ENCODE results near the gene KIF1B.

KIF1B gene

DNA sequence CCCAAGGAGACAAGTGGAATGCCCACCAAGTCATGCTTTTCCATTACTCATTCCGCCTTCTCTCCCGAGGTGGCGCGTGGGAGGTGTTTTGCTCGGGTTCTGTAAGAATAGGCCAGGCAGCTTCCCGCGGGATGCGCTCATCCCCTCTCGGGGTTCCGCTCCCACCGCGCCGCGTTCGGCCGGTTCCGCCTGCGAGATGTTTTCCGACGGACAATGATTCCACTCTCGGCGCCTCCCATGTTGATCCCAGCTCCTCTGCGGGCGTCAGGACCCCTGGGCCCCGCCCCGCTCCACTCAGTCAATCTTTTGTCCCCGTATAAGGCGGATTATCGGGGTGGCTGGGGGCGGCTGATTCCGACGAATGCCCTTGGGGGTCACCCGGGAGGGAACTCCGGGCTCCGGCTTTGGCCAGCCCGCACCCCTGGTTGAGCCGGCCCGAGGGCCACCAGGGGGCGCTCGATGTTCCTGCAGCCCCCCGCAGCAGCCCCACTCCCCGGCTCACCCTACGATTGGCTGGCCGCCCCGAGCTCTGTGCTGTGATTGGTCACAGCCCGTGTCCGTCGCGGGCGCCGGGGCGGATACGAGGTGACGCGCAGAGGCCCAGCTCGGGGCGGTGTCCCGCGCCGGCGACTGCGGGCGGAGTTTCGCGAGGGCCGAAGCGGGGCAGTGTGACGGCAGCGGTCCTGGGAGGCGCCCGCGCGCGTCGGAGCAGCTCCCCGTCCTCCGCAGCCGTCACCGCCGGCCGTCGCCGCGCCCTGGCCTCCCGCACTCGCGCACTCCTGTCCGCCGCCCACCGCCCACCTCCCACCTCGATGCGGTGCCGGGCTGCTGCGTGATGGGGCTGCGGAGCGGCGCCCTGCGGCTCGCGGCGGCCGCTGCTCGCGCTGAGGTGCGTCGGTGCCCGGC, at the start of gene KIF1B:
Gene KIF1B (plus strand): TSS at position 666 of the 906 bp plus-strand sequence. CDS start 21,759 bp downstream, outside the sequence.
- peak; percentile 79 for DNase-seq

- DNase-seq, result no peak
These were observed 49.4 kb upstream of the KIF1B start for GRCh38 chr1:10160907-10161490.

- no peak for DNase-seq
These were observed 48.7 kb upstream of the KIF1B start for GRCh38 chr1:10161541-10162290.

- no peak for DNase-seq
These were observed 41.4 kb upstream of the KIF1B start for GRCh38 chr1:10168912-10169514.

DNA sequence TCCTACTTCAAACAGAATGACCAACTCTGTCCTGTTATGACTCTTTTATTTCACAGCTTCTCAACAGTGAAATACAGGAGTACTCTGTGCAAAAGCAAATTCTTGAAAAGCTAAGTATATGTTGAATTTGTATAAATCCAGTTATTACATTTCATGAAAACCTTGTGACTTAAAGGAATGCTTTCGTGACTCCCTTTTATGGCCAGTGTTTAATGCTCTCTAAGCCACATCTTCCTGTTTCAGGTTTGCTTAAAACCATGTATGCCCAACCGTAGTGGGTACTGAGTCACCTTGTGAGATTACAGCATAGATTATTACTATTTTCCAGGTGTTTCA, 40.2 kb upstream of the KIF1B start:
- DNase-seq, result no peak

- DNase-seq, result no peak
These were observed 39.1 kb upstream of the KIF1B start for GRCh38 chr1:10171105-10171767.

DNA sequence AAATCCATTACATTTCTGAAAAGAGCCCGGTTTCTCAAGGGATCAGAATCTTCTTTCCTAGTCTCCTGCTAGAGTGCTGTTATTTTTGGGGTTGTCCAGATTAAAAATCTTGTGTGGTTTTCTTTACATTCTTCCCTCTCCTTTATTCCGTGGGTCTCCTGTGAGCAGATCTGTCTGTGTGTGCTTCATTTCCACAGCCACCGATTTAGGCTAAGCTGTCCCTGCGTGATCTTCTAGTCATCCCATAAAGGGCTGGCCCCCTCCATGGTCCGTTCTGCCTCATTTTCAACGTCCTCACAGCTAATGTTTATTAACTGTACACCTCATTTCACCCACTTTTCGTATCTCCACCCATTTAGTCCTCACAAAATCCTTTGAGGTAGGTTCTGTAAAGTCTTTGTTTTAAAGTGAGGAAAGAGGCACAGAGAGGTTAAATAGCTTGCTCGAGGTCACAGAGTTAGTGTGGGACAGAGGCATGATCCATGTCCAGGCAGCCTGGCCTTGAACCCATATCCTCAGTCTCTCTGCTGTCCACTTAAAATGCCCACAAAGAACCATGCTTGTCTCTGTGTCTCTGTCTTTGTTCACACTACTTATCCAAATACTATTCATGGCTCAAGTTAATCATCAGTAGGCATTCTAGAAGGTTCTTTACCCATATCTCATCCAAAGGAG, 38.2 kb upstream of the KIF1B start:
- no peak for DNase-seq

DNA sequence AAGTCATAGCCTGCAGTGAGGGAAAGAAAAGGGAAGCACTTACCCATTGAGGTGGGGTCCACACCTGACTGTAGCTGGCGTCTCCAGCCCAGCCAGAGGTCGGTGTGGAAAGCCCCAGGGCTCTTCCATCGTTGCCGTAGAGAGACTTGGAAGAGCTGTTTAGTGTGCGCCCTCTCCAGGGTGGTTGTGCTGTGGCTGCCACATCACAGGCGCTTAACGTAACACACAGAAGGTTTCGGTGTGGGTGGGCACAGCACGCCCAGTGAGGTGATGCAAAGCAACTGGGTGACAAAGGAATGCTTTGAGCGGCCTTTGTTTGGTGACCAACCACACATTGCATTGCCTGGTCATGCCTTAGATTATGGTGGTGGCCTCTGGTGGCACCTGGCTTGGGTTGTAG, 36.8 kb upstream of the KIF1B start:
- no peak for DNase-seq

DNA sequence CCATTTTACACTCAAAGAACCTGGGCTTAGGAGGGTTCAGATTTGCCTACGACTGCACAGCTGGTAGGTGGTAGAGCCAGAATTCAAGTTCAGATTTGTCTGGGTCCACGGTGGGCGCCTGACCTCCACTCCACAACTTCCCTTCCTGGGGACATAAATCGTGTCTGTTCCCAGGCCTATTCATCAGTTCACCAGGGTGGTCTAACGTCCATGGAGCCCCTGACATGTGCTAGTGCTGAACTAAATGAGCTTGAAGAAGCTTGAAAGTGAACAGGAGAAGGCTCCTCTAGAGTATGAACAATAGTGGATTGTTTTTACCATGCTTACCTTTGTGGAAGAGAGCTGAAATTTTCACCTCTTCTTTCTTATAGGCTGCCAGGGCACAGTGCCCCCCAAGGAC, 32.5 kb upstream of the KIF1B start:
- DNase-seq, result no peak

- DNase-seq, result no peak
These were observed 31.6 kb upstream of the KIF1B start for GRCh38 chr1:10178597-10179405.

- DNase-seq, result no peak
These were observed 30.8 kb upstream of the KIF1B start for GRCh38 chr1:10179406-10180091.

GRCh38 chr1:10181154-10181553, 29.2 kb upstream of the KIF1B start:
- no peak for DNase-seq

- DNase-seq, result no peak
These were observed 24.6 kb upstream of the KIF1B start for GRCh38 chr1:10185759-10186158.

DNA sequence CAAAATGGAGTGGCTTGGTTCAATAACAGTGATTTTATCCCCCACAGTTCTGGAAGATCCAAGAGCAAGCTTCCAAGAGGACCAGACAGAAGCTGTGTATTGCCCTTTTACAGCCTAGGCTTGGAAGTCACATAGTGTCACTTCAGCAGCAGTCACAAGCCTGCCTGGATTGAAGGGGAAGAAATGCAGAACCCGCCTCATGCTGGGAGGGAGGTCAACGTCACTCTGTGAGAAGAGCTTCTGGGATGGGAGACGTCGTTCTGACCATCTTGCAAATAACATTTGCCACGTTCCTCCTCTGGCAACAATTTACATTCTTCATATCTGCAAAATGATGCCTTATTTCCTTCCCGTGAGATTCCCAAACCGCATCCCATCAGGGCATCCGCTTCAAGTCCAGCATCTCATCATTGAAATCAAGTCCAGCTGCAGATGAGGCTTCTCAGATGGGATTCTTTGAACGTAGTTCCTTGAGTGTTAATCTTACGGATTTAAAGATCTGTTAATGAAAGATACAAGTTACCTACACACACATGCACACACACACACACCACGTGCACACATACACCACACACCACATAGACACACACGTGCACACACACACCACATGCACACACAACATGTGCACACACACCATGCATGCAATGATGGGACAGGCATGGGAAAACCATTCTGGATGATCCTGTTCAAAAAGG, 23.9 kb upstream of the KIF1B start:
- DNase-seq, result no peak

- no peak for DNase-seq
These were observed 23.4 kb upstream of the KIF1B start for GRCh38 chr1:10187026-10187334.

- DNase-seq, result no peak
These were observed 22.2 kb upstream of the KIF1B start for GRCh38 chr1:10188133-10188650.

- DNase-seq, result no peak
These were observed 20.7 kb upstream of the KIF1B start for GRCh38 chr1:10189659-10190058.

- peak; percentile 1 for DNase-seq
These were observed 18.1 kb upstream of the KIF1B start for GRCh38 chr1:10192263-10192662.

- DNase-seq, result no peak
These were observed 17.1 kb upstream of the KIF1B start for GRCh38 chr1:10193288-10193687.

GRCh38 chr1:10195570-10195969, 14.8 kb upstream of the KIF1B start:
- DNase-seq, result no peak
